C4-2B (cell line): ENCODE data around the gene RIT2.

Experiments
- H3K27ac ChIP-seq: fragments of 450-650 bp; 2 replicates; pipeline ENCODE4 v1.5.1; 2017
- ZFX ChIP-seq: fragments of 450-650 bp; IDR thresholded peaks from 2 replicates; pipeline ENCODE4 v1.6.1; 2017
- TF ChIP-seq, protein P1 (sequence below): fragments of 450-650 bp; conservative IDR thresholded peaks from 2 replicates; pipeline ENCODE4 v1.5.1; 2017; ENCODE audit warnings: mild to moderate bottlenecking

The RIT2 gene

DNA sequence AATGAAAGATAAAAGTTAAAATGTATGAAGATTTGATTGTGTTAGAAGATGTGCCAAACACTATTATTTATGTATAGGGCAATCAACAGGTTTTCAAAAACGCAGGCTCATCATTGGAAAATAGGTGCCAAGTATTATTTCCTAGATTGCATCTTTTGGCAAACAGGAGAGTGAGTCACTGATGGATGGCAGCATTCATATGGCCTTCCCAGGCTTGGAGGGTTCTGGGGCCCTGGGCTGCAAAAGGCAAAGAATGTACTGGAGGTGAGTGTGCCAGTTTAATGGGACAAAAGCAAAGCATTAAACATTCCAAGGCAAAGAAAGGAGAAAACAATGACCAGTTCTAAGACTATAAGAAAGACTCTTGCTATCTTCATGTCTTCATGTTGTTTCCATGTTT lies 379.4 kb downstream of the RIT2 start:
- no peak for TF ChIP-seq ZFX
- TF ChIP-seq, protein P1, sequence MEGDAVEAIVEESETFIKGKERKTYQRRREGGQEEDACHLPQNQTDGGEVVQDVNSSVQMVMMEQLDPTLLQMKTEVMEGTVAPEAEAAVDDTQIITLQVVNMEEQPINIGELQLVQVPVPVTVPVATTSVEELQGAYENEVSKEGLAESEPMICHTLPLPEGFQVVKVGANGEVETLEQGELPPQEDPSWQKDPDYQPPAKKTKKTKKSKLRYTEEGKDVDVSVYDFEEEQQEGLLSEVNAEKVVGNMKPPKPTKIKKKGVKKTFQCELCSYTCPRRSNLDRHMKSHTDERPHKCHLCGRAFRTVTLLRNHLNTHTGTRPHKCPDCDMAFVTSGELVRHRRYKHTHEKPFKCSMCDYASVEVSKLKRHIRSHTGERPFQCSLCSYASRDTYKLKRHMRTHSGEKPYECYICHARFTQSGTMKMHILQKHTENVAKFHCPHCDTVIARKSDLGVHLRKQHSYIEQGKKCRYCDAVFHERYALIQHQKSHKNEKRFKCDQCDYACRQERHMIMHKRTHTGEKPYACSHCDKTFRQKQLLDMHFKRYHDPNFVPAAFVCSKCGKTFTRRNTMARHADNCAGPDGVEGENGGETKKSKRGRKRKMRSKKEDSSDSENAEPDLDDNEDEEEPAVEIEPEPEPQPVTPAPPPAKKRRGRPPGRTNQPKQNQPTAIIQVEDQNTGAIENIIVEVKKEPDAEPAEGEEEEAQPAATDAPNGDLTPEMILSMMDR: no peak
- H3K27ac ChIP-seq: no peak overlapping the region

DNA sequence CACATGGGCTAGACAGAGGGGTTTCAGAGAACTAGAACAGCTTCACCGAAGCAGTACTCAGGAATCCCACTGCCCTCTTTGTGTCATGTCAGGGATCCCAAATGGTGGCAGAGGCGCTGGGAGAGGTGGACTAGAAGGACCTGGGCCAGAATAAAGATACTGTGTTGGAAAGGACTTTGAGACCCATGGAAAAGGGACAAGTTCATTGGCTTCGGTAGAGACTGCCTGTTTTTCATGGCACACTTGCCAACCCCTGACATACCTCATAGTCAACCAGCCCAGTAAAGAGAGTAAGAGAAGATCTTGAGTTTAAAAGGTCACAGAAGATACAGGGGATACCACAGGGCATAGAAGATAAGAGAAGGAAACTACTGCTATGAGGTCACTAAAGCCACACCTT lies 381.0 kb downstream of the RIT2 start:
- H3K27ac ChIP-seq: no peak overlapping the region
- TF ChIP-seq, protein P1: no peak
- no peak for TF ChIP-seq ZFX

DNA sequence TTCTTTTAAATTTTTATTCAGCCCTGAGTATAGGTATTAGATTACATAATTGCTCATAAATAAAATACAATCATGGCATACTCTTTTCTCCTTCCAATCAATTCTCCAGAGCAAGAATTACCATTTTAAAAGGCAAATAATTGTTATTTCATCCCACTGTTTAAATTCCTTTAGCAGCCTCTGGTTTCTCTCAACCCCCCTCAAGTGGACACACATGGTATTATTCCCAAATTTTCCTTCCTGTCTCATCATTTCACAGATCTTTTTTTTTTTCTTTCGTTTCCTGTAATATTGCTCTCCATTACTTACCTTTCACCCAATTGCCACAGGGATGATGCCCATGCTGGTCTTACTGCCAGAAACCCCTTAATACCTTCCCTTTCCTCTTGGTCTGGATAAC lies 385.2 kb downstream of the RIT2 start:
- no peak overlapping the region for H3K27ac ChIP-seq
- no peak for TF ChIP-seq ZFX
- TF ChIP-seq, protein P1: peak; percentile 40

DNA sequence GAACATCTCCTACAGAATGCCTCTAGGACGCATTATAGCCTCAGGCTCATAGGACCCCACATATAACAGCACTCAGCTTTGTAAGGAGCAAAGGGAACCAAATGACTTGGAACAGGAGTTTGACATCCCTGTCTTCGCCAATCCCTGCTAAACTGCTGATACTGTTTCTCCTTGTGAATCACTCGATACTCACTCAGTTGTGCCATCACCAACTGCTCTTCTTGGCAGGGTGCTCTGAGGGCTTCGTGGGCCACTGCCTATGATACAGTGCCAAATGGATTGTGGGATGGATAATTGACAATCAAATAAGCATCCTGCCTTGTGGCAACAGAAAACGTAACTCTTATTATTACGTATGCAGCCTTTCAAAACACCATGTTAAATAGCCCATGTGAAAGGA lies 396.3 kb downstream of the RIT2 start:
- no peak overlapping the region for H3K27ac ChIP-seq
- TF ChIP-seq ZFX: no peak
- TF ChIP-seq, protein P1: no peak

DNA sequence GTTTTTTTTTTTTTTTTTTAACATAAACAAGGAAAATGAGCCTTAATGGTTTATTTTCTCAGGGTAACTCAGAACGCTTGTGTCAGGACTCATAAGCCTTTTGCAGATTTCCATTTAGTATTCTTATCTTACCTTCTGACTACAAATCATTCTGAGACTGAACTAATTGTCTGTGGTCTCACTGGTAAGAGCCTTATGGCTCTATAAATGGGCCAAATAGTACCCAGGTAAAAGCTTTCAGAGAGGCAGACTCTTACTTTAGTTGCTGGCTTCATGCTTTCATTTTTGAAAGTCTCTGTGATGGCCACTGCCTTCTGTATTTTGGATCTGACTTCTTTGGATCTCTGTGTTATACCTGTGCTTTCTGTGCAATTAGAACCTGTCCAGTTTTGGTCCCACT lies 403.4 kb downstream of the RIT2 start:
- TF ChIP-seq ZFX: no peak
- TF ChIP-seq, protein P1: no peak
- H3K27ac ChIP-seq: no peak overlapping the region

DNA sequence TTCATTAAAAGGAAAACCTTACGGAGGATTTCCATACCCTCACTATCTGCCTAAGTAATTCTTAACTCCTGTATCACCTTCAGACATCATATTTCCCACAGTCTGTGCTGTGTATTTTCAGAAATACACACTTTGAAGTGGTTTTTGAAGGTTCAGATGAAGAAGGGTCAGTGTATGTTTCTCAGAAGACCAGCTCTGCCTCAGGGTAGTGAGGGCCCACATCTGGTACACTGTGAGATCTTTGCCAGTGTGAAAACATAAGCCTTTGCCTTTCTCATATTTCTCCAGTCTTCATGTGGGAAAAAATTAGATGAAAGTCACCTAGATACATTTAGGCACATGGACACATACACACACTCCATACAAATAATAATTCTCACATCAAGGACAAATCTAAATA lies 408.4 kb downstream of the RIT2 start:
- H3K27ac ChIP-seq: peak overlapping the region; percentile 66
- no peak for TF ChIP-seq ZFX
- TF ChIP-seq, protein P1: no peak

DNA sequence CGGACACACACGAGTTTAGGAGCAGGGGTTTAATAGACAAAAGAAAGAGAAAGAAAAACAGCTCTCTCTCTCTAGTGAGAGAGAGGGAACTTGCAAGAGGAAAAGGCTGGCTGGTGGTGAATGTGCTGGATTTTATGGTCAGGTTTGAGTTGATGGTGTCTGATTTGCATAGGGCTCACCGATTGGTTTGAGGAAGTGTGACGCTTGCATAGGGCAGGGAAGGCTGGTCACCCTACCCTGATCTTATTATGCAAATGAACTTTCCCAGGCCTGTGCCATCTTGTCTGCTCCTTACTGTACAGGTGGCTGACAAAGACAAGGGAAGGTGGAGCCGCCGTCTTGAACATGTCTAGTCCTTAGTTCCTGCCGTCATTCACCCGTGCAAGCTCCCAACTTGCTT lies 408.9 kb downstream of the RIT2 start:
- TF ChIP-seq, protein P1: no peak
- no peak for TF ChIP-seq ZFX
- H3K27ac ChIP-seq: peak overlapping the region; percentile 66
